Measurements from ENCODE around the gene OR6C68.

GRCh38 chr12:55516391-55516790 lies 24.2 kb downstream of the OR6C68 start:
- no peak for TF ChIP-seq POLR2A (IDR thresholded peaks at IDR 0.05; ENCODE audit: low read length)
- no peak for TF ChIP-seq GATA1 (IDR thresholded peaks at IDR 0.05; ENCODE audit: low read depth, low read length)
